HepG2 (cell line): ENCODE results near the gene PTK7. TPM values are rescaled to one million over a fixed set of nuclear protein-coding genes. Genes with fewer than 3 reads are reported as not detected.
A peak's percentile ranks its signal among the peaks of the same experiment; 100 is the strongest.

Experiments
- CEBPG ChIP-seq: IDR thresholded peaks from 2 replicates; pipeline ENCODE4 v1.6.1; 2016
- HOXA7 ChIP-seq: sonication (generic); formaldehyde crosslinking; IDR thresholded peaks from 2 replicates; pipeline ENCODE4 v1.8.1; 2022; ENCODE audit warnings: mild to moderate bottlenecking, missing genetic modification reagents, moderate library complexity
- MEIS1 ChIP-seq: sonication (generic); formaldehyde crosslinking; IDR thresholded peaks from 2 replicates; pipeline ENCODE4 v1.9.0; 2021; ENCODE audit warnings: mild to moderate bottlenecking, missing genetic modification reagents, moderate library complexity, borderline replicate concordance
- NCOA2 ChIP-seq: sonication (generic); formaldehyde crosslinking; IDR thresholded peaks from 2 replicates; pipeline ENCODE4 v1.8.0; 2022; ENCODE audit warnings: inconsistent platforms
- PPARG ChIP-seq: conservative IDR thresholded peaks from 2 replicates; pipeline ENCODE4 v1.6.1; 2016; ENCODE audit warnings: missing biosample characterization, missing genetic modification reagents
- RERE ChIP-seq: IDR thresholded peaks from 2 replicates; pipeline ENCODE4 v1.6.1; 2016; ENCODE audit warnings: low read depth, missing genetic modification reagents, missing compliant biosample characterization
- SMARCE1 ChIP-seq: fragments of 450-650 bp; IDR thresholded peaks from 2 replicates; pipeline ENCODE4 v1.6.1; 2017; ENCODE audit warnings: borderline replicate concordance
- TEAD3 ChIP-seq: optimal IDR thresholded peaks from 2 replicates; pipeline ENCODE3; 2016; ENCODE audit warnings: borderline replicate concordance
- ZBTB34 ChIP-seq: sonication (generic); formaldehyde crosslinking; IDR thresholded peaks from 2 replicates; pipeline ENCODE4 v1.8.0; 2022; ENCODE audit warnings: mild to moderate bottlenecking, missing genetic modification reagents
- ZHX2 ChIP-seq, 2 experiments: sonication (generic) in 1 of 2; formaldehyde crosslinking in 1 of 2; IDR thresholded peaks; 2 replicates each; pipeline versions ENCODE4 v1.6.1 to v1.9.0; 2014 to 2022; ENCODE audit warnings: antibody characterized with exemption in 1 of 2, borderline replicate concordance in 1 of 2, inconsistent platforms in 1 of 2, low read depth in 1 of 2, missing genetic modification reagents in 1 of 2
- ZKSCAN8 ChIP-seq: IDR thresholded peaks from 2 replicates; pipeline ENCODE4 v1.6.1; 2016; ENCODE audit warnings: borderline replicate concordance, missing genetic modification reagents, missing compliant biosample characterization
- ZNF18 ChIP-seq: sonication (generic); formaldehyde crosslinking; IDR thresholded peaks from 2 replicates; pipeline ENCODE4 v1.8.0; 2022; ENCODE audit warnings: mild to moderate bottlenecking, missing genetic modification reagents; ENCODE audit not compliant: insufficient replicate concordance
- ZNF235 ChIP-seq: sonication (generic); formaldehyde crosslinking; IDR thresholded peaks from 2 replicates; pipeline ENCODE4 v1.8.1; 2023; ENCODE audit warnings: mild to moderate bottlenecking, missing genetic modification reagents, borderline replicate concordance
- ZNF720 ChIP-seq: sonication (generic); formaldehyde crosslinking; IDR thresholded peaks from 2 replicates; pipeline ENCODE4 v1.4.0; 2020; ENCODE audit warnings: missing genetic modification reagents
- ZNF883 ChIP-seq: sonication (generic); formaldehyde crosslinking; IDR thresholded peaks from 2 replicates; pipeline ENCODE4 v1.5.1; 2020; ENCODE audit warnings: mild to moderate bottlenecking, missing genetic modification reagents; ENCODE audit errors: not compliant biosample characterization
- polyA plus RNA-seq, 8 experiments: library from polyadenylated mRNA; depleted of rRNA in 3 of 8; stranded (reverse) in 7 of 8; unstranded in 1 of 8; fragments of >200 nt; fragmentation: Illumina TruSeq in 4 of 8; extraction: Trizol in 4 of 8; gene quantifications; 2 replicates each; pipeline versions ENCODE4 v1.2.1 to v1.2.3, GENCODE V29; 2011 to 2016; ENCODE audit warnings: low read depth in 4 of 8, missing spikeins in 1 of 8, mixed read lengths in 1 of 8; ENCODE audit not compliant: insufficient read depth in 1 of 8
- total RNA-seq, 5 experiments: library from RNA; depleted of rRNA; stranded (reverse); fragments of >200 nt; fragmentation: Illumina TruSeq; extraction: Trizol; gene quantifications; 2 replicates each; pipeline ENCODE4 v1.2.3, GENCODE V29; 2016; ENCODE audit warnings: low read depth in 1 of 5

The PTK7 gene
- total and polyA plus RNA-seq, 2 of the 13 experiments (the other 11 are each of a cell fraction or from before 2014, with no cell fraction given), result 98.5 to 99.8 TPM

- TF ChIP-seq RERE (no peak), ZHX2 (IDR thresholded peaks at IDR 0.05; ENCODE audit: low read depth) (no peak), ZHX2 (CRISPR knock-in tag; IDR thresholded peaks at IDR 0.05; ENCODE audit: borderline replicate concordance) (no peak), TEAD3 (CRISPR knock-in tag) (peak; percentile 64), MEIS1 (peak; percentile 54; the same call in 1 of the 2 replicates), HOXA7 (no peak), SMARCE1 (no peak), NCOA2 (CRISPR knock-in tag) (no peak), PPARG (CRISPR knock-in tag) (no peak; the same call in 1 of the 2 replicates), ZNF235 (CRISPR knock-in tag) (peak; percentile 26; the same call in 1 of the 2 replicates), ZNF18 (CRISPR knock-in tag) (no peak), ZBTB34 (CRISPR knock-in tag) (no peak), ZNF883 (CRISPR knock-in tag) (peak; percentile 52), CEBPG (no peak; the same call in 1 of the 2 replicates), ZKSCAN8 (CRISPR knock-in tag) (no peak), ZNF720 (CRISPR knock-in tag) (no peak)
Measured at GRCh38 chr6:43170417-43170930, 94.4 kb downstream of the PTK7 start (continued).
